Stimulated activated CD4-positive, alpha-beta T cell treated with anti-CD3 and anti-CD28 coated beads, Interleukin-2, amount 100 ng/mL, for 48 hours (primary cell): ENCODE data around the gene PAH.

Experiments used
- DNase-seq, 2 donors: peaks; one replicate each; pipeline ENCODE4 v3.0.0-alpha.2; 2020

Gene PAH

DNA sequence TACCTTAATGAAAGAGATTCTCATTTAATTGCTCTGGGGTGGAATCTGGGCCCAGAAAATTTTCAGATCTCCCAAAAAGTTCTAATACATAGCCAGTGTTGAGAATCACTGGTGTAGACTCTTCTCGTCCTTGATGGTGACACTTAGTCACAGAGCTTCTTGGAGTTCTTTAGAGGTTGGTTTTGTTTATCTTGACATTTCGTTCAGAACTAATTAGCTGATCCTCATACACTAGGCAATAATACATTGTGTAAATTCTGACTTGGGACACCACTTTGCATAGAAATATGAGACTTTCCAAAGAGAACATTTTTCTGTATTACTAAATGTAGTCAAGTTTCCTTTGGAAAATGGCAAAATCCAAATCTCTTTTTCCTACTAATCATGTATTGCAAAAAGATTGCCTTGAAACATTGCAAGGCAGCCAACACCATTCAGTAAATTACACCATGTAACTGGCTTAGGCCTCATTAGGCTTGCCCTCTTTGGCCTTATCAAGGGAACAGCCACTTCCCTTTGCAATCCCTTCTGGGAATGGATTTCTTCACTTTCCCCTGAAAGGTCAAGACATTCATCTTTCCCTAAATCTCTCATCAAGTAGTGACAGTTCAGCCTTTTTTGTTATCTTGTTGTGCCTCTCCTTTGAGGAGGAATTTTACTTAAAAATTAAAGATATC is 102.2 kb downstream of the PAH start:
- DNase-seq = no peak

- DNase-seq = no peak
These were observed 104.7 kb downstream of the PAH start for GRCh38 chr12:102812344-102812743.

- no peak for DNase-seq
These were observed 105.8 kb downstream of the PAH start for GRCh38 chr12:102811110-102811737.

DNA sequence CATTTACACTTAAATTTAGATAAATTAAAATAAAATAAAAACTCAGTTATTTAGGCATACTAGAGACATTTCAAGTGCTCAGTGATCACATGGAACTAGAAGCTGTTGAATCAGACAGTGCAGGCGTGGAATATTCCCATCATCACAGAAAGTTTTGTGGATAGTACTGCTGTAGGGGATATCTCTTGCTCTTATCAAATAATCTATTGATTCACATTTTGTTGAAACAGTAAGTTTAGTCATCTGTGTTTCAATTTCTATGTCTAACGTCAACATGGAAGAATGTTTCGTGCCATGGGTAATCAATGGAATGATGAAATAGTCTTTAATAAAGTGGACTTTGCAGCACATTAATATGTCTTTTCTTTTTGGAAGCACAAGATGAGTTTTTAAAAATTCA is 108.6 kb downstream of the PAH start:
- no peak for DNase-seq

GRCh38 chr12:102806592-102806991 is 110.5 kb downstream of the PAH start:
- no peak for DNase-seq

- no peak for DNase-seq
These were observed 110.9 kb downstream of the PAH start for GRCh38 chr12:102806110-102806509.

DNA sequence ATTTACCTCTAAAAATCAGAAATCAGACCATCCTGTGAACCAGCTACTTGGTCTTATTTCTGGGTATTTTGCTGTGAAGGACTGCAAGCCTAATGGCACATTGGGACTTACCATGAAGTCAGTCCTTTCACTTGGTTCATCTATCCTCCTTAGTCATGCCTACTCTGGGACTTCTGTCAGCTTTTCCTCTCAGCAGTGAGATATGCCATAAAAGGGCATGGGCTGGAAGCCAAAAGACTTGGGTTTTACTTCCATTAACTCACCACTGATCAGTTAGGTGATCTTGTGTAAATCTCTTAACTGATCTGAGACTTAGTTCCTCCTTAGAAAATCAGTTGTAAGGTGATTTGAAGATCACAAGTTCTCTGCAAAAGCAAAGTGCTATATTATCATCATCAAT is 116.5 kb downstream of the PAH start:
- DNase-seq = no peak

GRCh38 chr12:102799229-102799628 is 117.8 kb downstream of the PAH start:
- no peak for DNase-seq

- DNase-seq = no peak
These were observed 119.5 kb downstream of the PAH start for GRCh38 chr12:102797528-102797927.

DNA sequence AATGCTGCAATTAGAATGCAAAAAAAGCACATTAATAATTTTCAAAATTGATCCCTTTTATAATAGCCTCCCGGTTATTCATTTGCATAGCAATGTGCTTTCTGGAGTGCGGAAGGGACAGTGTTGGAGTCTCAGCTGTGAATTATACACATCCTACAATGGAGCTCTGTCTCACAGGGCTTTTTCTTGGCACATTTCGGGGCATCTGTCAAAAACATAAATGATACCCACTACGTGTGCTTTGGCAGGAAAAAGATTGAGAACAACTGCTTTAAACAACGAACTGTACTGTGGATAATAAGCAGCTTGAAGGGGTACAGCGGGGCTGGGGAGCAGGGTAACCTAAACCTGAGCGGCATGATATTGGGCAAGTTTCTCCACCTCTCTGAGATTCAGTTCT is 123.1 kb downstream of the PAH start:
- DNase-seq = no peak
